Measurements from ENCODE around the gene SOX12.
A peak's percentile ranks its signal among the peaks of the same experiment; 100 is the strongest.

SOX12 gene

DNA sequence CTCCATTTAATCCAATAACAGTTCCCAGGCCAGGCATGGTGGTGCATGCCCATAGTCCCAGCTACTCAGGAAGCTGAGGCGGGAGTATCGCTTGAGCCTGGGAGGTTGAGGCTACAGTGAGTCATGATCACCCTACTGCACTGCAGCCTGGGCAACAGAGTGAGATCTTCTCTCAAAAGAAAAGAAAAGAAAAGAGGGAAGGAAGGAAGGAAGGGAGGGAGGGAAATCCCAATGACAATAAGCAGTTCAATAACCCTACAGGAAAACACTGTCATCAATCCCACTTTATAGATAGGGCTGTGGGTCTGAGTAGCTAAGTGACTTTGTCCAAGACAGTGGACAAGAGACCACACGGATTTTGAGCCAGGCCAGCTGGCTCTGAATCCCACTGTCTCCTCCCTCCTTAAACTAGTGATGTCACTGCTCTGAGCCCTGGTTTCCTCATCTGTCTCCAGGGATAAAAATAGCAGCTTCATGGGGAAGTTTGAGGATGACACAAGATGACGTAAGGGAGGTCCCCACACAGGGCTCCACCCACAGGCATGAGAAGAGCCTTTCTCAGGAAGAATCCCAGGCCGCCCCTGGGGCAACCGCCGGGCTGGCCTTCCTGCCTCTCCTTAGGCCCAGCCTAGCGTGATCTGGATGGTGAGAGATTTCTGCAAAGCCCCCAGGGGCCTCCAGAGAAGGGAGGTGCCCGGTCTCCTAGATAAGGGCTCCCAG is 48.0 kb downstream of the SOX12 start:
- no peak overlapping the region for H3K4me2 ChIP-seq (ENCODE audit: low read length)
- peak overlapping the region; percentile 45 for H3K14ac ChIP-seq (ENCODE audit: low read length)
- H4K8ac ChIP-seq (ENCODE audit: low read depth, low read length) = peak overlapping the region; percentile 73
- peak overlapping the region; percentile 39 for H3K18ac ChIP-seq (ENCODE audit: low read length)
- H2BK12ac ChIP-seq (ENCODE audit: low read length) = peak overlapping the region; percentile 85
- H3K4ac ChIP-seq (ENCODE audit: low read depth, low read length) = peak overlapping the region; percentile 8
- H2BK5ac ChIP-seq (ENCODE audit: low read depth, low read length, poor library complexity) = peak overlapping the region; percentile 74
- peak overlapping the region; percentile 20 for H3K27ac ChIP-seq (ENCODE audit: low read depth, low read length)
- H3K4me3 ChIP-seq (ENCODE audit: low read depth, low read length) = no peak overlapping the region
- H4K91ac ChIP-seq (ENCODE audit: low read depth, low read length) = peak overlapping the region; percentile 70
- no peaks in the 10 kb centered on the region for H3K36me3 ChIP-seq (ENCODE audit: control insufficient read depth in 1 of 2, insufficient read depth in 2 of 2, low read length in 2 of 2)
- H2AFZ ChIP-seq (ENCODE audit: insufficient read depth, low read length, poor library complexity) = no peak overlapping the region
- WGBS (ENCODE audit: extremely low coverage, insufficient coverage, insufficient read length) = no CpG with 5 or more reads among the region's 9 CpGs
- H3K4me1 ChIP-seq (ENCODE audit: control insufficient read depth in 1 of 2, insufficient read depth in 2 of 2, low read length in 2 of 2) = peaks cover 30 to 42% of the 10 kb centered on the region in 2 experiments
- H3K79me2 ChIP-seq (ENCODE audit: control insufficient read depth, insufficient read depth, low read length, poor library complexity) = peaks cover 1% of the 10 kb centered on the region
- H3K27me3 ChIP-seq (ENCODE audit: insufficient read depth, low read length) = no peaks in the 10 kb centered on the region
- H2AK5ac ChIP-seq (ENCODE audit: low read length) = peak overlapping the region; percentile 75
- H4K12ac ChIP-seq (ENCODE audit: low read depth, low read length) = peak overlapping the region; percentile 6
- no peak overlapping the region for H3K23ac ChIP-seq (ENCODE audit: low read length)
- no peak overlapping the region for H3K9ac ChIP-seq (ENCODE audit: low read length)
- peak; percentile 57 to 62 for DNase-seq
- H3K79me1 ChIP-seq (ENCODE audit: low read length) = peaks cover 34% of the 10 kb centered on the region
- H2BK120ac ChIP-seq (ENCODE audit: insufficient read depth, low read length, poor library complexity) = peak overlapping the region; percentile 76
- H3K9me3 ChIP-seq (ENCODE audit: insufficient read depth, low read depth, low read length) = no peaks in the 10 kb centered on the region

DNA sequence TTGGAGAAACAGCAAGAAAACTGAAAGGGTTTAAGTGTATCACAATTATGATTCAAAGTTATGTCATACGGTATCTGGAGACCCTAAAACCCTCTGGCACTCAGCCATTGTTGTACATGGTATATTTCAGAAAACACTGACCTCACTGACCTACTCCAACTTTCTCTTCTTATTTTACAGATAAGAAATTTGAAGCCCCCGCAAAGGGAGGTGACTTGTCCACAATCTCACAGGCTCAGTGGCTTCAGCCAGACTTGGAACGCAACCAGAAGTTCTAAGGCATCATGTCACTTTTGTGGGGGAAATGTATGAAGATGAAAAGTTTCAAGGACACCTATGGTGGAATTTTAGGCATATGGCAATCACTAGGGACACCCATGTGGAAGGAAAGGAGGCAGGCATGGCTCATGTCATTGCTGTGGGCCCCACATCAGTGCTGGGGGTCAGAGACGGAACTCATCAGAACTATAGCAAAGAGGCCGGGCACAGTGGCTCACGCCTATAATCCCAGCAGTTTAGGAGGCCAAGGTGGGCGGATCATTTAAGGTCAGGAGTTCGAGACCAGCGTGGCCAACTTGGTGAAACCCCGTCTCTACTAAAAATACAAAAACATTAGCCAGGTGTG is 50.0 kb downstream of the SOX12 start:
- Histone ChIP-seq H3K36me3 (ENCODE audit: control insufficient read depth in 1 of 2, insufficient read depth in 2 of 2, low read length in 2 of 2) (no peaks in the 10 kb centered on the region), H3K9ac (ENCODE audit: low read length) (no peak overlapping the region), H4K91ac (ENCODE audit: low read depth, low read length) (peak overlapping the region; percentile 19), H3K4me2 (ENCODE audit: low read length) (no peak overlapping the region), H3K4ac (ENCODE audit: low read depth, low read length) (no peak overlapping the region), H3K14ac (ENCODE audit: low read length) (no peak overlapping the region), H3K27me3 (ENCODE audit: insufficient read depth, low read length) (no peaks in the 10 kb centered on the region), H3K18ac (ENCODE audit: low read length) (peak overlapping the region; percentile 11), H4K8ac (ENCODE audit: low read depth, low read length) (no peak overlapping the region), H2AFZ (ENCODE audit: insufficient read depth, low read length, poor library complexity) (no peak overlapping the region), H3K27ac (ENCODE audit: low read depth, low read length) (no peak overlapping the region), H3K4me1 (ENCODE audit: control insufficient read depth in 1 of 2, insufficient read depth in 2 of 2, low read length in 2 of 2) (peaks cover 23 to 30% of the 10 kb centered on the region in 2 experiments), H3K79me2 (ENCODE audit: control insufficient read depth, insufficient read depth, low read length, poor library complexity) (peaks cover 2% of the 10 kb centered on the region), H3K79me1 (ENCODE audit: low read length) (peaks cover 29% of the 10 kb centered on the region), H3K23ac (ENCODE audit: low read length) (no peak overlapping the region), H3K9me3 (ENCODE audit: insufficient read depth, low read depth, low read length) (no peaks in the 10 kb centered on the region), H2BK120ac (ENCODE audit: insufficient read depth, low read length, poor library complexity) (no peak overlapping the region), H4K12ac (ENCODE audit: low read depth, low read length) (no peak overlapping the region), H2BK12ac (ENCODE audit: low read length) (peak overlapping the region; percentile 42), H3K4me3 (ENCODE audit: low read depth, low read length) (no peak overlapping the region), H2BK5ac (ENCODE audit: low read depth, low read length, poor library complexity) (no peak overlapping the region), H2AK5ac (ENCODE audit: low read length) (no peak overlapping the region)
- DNase-seq = no peak
- WGBS (ENCODE audit: extremely low coverage, insufficient coverage, insufficient read length) = no CpG with 5 or more reads among the region's 10 CpGs

DNA sequence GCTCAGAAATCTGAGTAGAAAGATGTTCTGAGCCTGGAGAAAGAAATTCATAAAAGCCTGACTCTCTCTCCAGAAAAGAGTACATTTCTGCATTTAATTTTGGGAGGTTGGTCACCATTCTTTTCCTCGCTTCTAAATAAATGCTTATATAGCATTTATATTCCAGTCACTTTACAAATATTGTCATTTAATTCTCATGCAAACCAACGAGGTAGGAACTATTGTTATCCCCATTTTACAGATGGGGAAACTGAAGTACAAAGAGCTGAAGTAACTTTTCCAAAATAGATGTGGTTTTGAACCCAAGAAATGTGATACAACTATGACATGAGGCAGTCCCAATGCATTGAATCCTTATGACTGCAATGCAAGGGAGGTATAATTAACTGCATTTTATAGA is 50.7 kb downstream of the SOX12 start:
- no peak overlapping the region for H3K4ac ChIP-seq (ENCODE audit: low read depth, low read length)
- no peak overlapping the region for H2BK12ac ChIP-seq (ENCODE audit: low read length)
- H3K4me2 ChIP-seq (ENCODE audit: low read length) = no peak overlapping the region

DNA sequence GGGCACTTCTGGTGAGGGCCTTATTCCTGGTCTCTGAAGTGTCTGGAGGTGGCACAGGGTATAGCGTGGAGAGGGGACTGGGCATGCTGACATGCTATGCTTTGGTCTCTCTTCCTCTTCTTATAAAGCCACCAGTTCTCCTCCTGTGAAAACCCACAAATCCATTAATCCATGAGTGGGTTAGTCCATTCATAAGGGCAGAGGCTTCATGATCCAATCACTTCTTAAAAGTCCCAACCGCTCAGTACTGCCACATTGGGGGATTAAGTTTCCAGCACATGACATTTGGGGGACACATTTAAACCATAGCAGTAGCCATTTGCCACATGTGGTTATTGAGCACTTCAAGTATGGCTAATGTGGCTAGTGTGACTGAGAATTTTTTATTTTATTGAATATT is 51.4 kb downstream of the SOX12 start:
- Histone ChIP-seq H2BK5ac (ENCODE audit: low read depth, low read length, poor library complexity) (no peak overlapping the region), H3K27ac (ENCODE audit: low read depth, low read length) (no peak overlapping the region), H2AK5ac (ENCODE audit: low read length) (no peak overlapping the region), H3K14ac (ENCODE audit: low read length) (no peak overlapping the region), H3K4me1 (ENCODE audit: control insufficient read depth in 1 of 2, insufficient read depth in 2 of 2, low read length in 2 of 2) (peaks cover 15 to 21% of the 10 kb centered on the region in 2 experiments), H3K4me3 (ENCODE audit: low read depth, low read length) (no peak overlapping the region), H4K8ac (ENCODE audit: low read depth, low read length) (no peak overlapping the region), H3K18ac (ENCODE audit: low read length) (no peak overlapping the region), H3K79me1 (ENCODE audit: low read length) (peaks cover 28% of the 10 kb centered on the region), H3K79me2 (ENCODE audit: control insufficient read depth, insufficient read depth, low read length, poor library complexity) (peaks cover 10% of the 10 kb centered on the region), H3K27me3 (ENCODE audit: insufficient read depth, low read length) (no peaks in the 10 kb centered on the region), H4K12ac (ENCODE audit: low read depth, low read length) (no peak overlapping the region), H2BK12ac (ENCODE audit: low read length) (no peak overlapping the region), H4K91ac (ENCODE audit: low read depth, low read length) (no peak overlapping the region), H3K9me3 (ENCODE audit: insufficient read depth, low read depth, low read length) (no peaks in the 10 kb centered on the region), H3K9ac (ENCODE audit: low read length) (no peak overlapping the region), H3K4me2 (ENCODE audit: low read length) (no peak overlapping the region), H3K36me3 (ENCODE audit: control insufficient read depth in 1 of 2, insufficient read depth in 2 of 2, low read length in 2 of 2) (no peaks in the 10 kb centered on the region), H3K4ac (ENCODE audit: low read depth, low read length) (no peak overlapping the region), H2AFZ (ENCODE audit: insufficient read depth, low read length, poor library complexity) (no peak overlapping the region), H2BK120ac (ENCODE audit: insufficient read depth, low read length, poor library complexity) (no peak overlapping the region), H3K23ac (ENCODE audit: low read length) (no peak overlapping the region)
- no CpG with 5 or more reads among the region's 2 CpGs for WGBS (ENCODE audit: extremely low coverage, insufficient coverage, insufficient read length)
- DNase-seq = no peak

More for the DNA sequence above, 50.7 kb downstream of the SOX12 start:
- peaks cover 5% of the 10 kb centered on the region for H3K79me2 ChIP-seq (ENCODE audit: control insufficient read depth, insufficient read depth, low read length, poor library complexity)
- no peak overlapping the region for H3K23ac ChIP-seq (ENCODE audit: low read length)
- H3K27ac ChIP-seq (ENCODE audit: low read depth, low read length) = no peak overlapping the region
- H4K12ac ChIP-seq (ENCODE audit: low read depth, low read length) = no peak overlapping the region
- H3K9me3 ChIP-seq (ENCODE audit: insufficient read depth, low read depth, low read length) = no peaks in the 10 kb centered on the region
- H2BK120ac ChIP-seq (ENCODE audit: insufficient read depth, low read length, poor library complexity) = no peak overlapping the region
- no peak overlapping the region for H3K18ac ChIP-seq (ENCODE audit: low read length)
- no peak overlapping the region for H2AK5ac ChIP-seq (ENCODE audit: low read length)
- H2BK5ac ChIP-seq (ENCODE audit: low read depth, low read length, poor library complexity) = no peak overlapping the region
- no peak overlapping the region for H2AFZ ChIP-seq (ENCODE audit: insufficient read depth, low read length, poor library complexity)
- peak overlapping the region; percentile 19 for H4K91ac ChIP-seq (ENCODE audit: low read depth, low read length)
- H3K79me1 ChIP-seq (ENCODE audit: low read length) = peaks cover 29% of the 10 kb centered on the region
- no peak overlapping the region for H3K9ac ChIP-seq (ENCODE audit: low read length)
- H4K8ac ChIP-seq (ENCODE audit: low read depth, low read length) = no peak overlapping the region
- H3K36me3 ChIP-seq (ENCODE audit: control insufficient read depth in 1 of 2, insufficient read depth in 2 of 2, low read length in 2 of 2) = no peaks in the 10 kb centered on the region
- H3K4me1 ChIP-seq (ENCODE audit: control insufficient read depth in 1 of 2, insufficient read depth in 2 of 2, low read length in 2 of 2) = peaks cover 17 to 25% of the 10 kb centered on the region in 2 experiments
- no peak overlapping the region for H3K14ac ChIP-seq (ENCODE audit: low read length)
- no peak for DNase-seq
- H3K27me3 ChIP-seq (ENCODE audit: insufficient read depth, low read length) = no peaks in the 10 kb centered on the region
- no CpG with 5 or more reads among the region's 2 CpGs for WGBS (ENCODE audit: extremely low coverage, insufficient coverage, insufficient read length)
- H3K4me3 ChIP-seq (ENCODE audit: low read depth, low read length) = no peak overlapping the region
